C4-2B (cell line): ENCODE measurements around the gene NANOS3.

Experiments used
- CTCF ChIP-seq: fragments of 450-650 bp; conservative IDR thresholded peaks from 2 replicates; pipeline ENCODE4 v1.5.1; 2017; ENCODE audit warnings: mild to moderate bottlenecking
- ZFX ChIP-seq: fragments of 450-650 bp; IDR thresholded peaks from 2 replicates; pipeline ENCODE4 v1.6.1; 2017

GRCh38 chr19:13883516-13884064 is 6.7 kb downstream of the NANOS3 start:
- TF ChIP-seq CTCF: no peak
- no peak for TF ChIP-seq ZFX
